HepG2 (cell line): ENCODE results near the gene ABTB2.

Experiments used
- BHLHE40 ChIP-seq: IDR thresholded peaks from 2 replicates; pipeline ENCODE4 v1.6.1; 2011; ENCODE audit warnings: low read length, improper control_type of control experiment
- CHD4 ChIP-seq: fragments of 200-600 bp; sonication (generic); IDR thresholded peaks from 2 replicates; pipeline ENCODE4 v1.7.0; 2017; ENCODE audit warnings: mild to moderate bottlenecking, low read length, borderline replicate concordance
- EZH2 ChIP-seq: conservative IDR thresholded peaks from 2 replicates; pipeline ENCODE4 v1.6.1; 2012; ENCODE audit warnings: mild to moderate bottlenecking, low read depth, low read length, moderate library complexity
- FOXM1 ChIP-seq: sonication (generic); formaldehyde crosslinking; IDR thresholded peaks from 2 replicates; pipeline ENCODE4 v1.5.0; 2020; ENCODE audit warnings: missing genetic modification reagents
- HMGXB4 ChIP-seq, 2 experiments: sonication (generic) in 1 of 2; formaldehyde crosslinking in 1 of 2; IDR thresholded peaks; 2 replicates each; pipeline versions ENCODE4 v1.4.0 to v1.6.1; 2018 to 2020; ENCODE audit warnings: missing genetic modification reagents in 2 of 2, borderline replicate concordance in 1 of 2, low read depth in 1 of 2, mild to moderate bottlenecking in 1 of 2, missing biosample characterization in 1 of 2
- KDM5A ChIP-seq: fragments of 200-600 bp; sonication (generic); IDR thresholded peaks from 2 replicates; pipeline ENCODE4 v1.7.0; 2018; ENCODE audit warnings: antibody characterized with exemption, mild to moderate bottlenecking, low read length, borderline replicate concordance
- NFYB ChIP-seq: sonication (generic); formaldehyde crosslinking; IDR thresholded peaks from 2 replicates; pipeline ENCODE4 v1.4.0; 2020; ENCODE audit warnings: missing genetic modification reagents
- POLR2A ChIP-seq, 2 experiments: IDR thresholded peaks; 2 replicates each; pipeline ENCODE4 v1.6.1; 2011; ENCODE audit warnings: low read depth in 2 of 2, low read length in 2 of 2, mild to moderate bottlenecking in 1 of 2, moderate library complexity in 1 of 2; ENCODE audit not compliant: insufficient read depth in 1 of 2
- USF2 ChIP-seq, 2 experiments: sonication (generic) in 1 of 2; formaldehyde crosslinking in 1 of 2; IDR thresholded peaks; 2 replicates each; pipeline versions ENCODE4 v1.5.1 to v1.6.1; 2011 to 2020; ENCODE audit warnings: borderline replicate concordance in 1 of 2, low read depth in 1 of 2, low read length in 1 of 2, mild to moderate bottlenecking in 1 of 2, missing genetic modification reagents in 1 of 2, moderate library complexity in 1 of 2
- ZBTB43 ChIP-seq: sonication (generic); formaldehyde crosslinking; conservative IDR thresholded peaks from 2 replicates; pipeline ENCODE4 v1.4.0; 2020; ENCODE audit warnings: missing genetic modification reagents
- ZSCAN9 ChIP-seq: IDR thresholded peaks from 2 replicates; pipeline ENCODE4 v1.6.1; 2016; ENCODE audit warnings: borderline replicate concordance

- TF ChIP-seq USF2 (IDR thresholded peaks at IDR 0.05; ENCODE audit: low read depth, low read length) (no peak), USF2 (CRISPR knock-in tag; IDR thresholded peaks at IDR 0.05; ENCODE audit: borderline replicate concordance) (no peak), EZH2 (no peak), ZBTB43 (no peak), KDM5A (no peak), NFYB (CRISPR knock-in tag) (no peak), POLR2A (IDR thresholded peaks at IDR 0.05; ENCODE audit: insufficient read depth in 1 of 2, low read depth in 2 of 2, low read length in 2 of 2) (no peak), BHLHE40 (no peak), CHD4 (no peak), FOXM1 (CRISPR knock-in tag) (no peak), HMGXB4 (CRISPR knock-in tag; IDR thresholded peaks at IDR 0.05; ENCODE audit: borderline replicate concordance in 1 of 2, low read depth in 1 of 2) (no peak), ZSCAN9 (CRISPR knock-in tag) (no peak)
Observed at GRCh38 chr11:34277171-34277570, 80.6 kb downstream of the ABTB2 start.
